Stimulated activated CD4-positive, alpha-beta T cell treated with anti-CD3 and anti-CD28 coated beads, Interleukin-15, amount 100 ng/mL, for 48 hours (primary cell): ENCODE data around the gene ADGRG2.
"Not testable (repeated sequence)": the region's sequence is repeated elsewhere in the genome, so short reads cannot be mapped to it uniquely, and the experiment has no call there.

Experiments
- DNase-seq, 2 donors: peaks; one replicate each; pipeline ENCODE4 v3.0.0-alpha.2; 2020; ENCODE audit warnings: low read depth in 2 of 2

Gene ADGRG2

DNA sequence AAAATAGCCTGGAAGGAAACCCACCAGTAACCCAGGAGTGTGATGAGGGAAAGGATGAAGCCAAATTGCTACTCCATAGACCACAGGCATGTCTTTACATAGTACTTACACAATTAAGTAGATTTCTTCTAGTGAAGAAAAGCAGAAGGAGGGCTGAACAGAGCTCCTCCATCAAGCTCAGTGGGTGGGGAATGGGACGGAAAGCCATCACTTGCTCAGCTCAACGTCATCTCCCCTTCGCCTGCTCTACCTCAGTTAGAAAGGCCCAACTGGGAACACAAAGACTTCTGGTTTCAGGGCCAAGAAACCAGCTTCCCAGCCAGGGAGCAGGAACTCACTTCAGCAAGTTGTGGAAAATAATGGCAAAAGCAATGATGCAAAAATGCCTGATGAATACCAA lies 36.6 kb downstream of the ADGRG2 start:
- DNase-seq: no peak

DNA sequence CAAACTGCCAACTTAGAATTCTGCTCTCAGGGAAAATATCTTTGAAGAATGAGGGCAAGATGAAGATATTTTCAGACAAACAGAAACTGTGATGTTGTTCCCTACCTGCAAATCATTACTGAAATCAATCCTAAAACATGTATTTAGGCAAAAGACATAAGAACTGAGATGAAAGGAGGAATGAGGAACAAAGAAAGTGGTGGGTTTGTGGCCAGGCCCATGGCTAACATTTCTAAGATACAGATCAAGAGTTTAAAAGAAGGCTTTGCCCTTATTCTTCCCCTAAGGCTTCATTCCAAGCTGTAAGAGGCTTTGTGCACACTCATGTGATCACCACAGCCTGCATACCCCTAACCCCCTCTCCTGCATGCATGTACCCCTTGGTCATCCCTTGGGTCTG lies 46.5 kb downstream of the ADGRG2 start:
- no peak for DNase-seq

GRCh38 chrX:19072372-19072771 lies 49.9 kb downstream of the ADGRG2 start:
- no peak for DNase-seq

GRCh38 chrX:19070555-19070994 lies 51.7 kb downstream of the ADGRG2 start:
- DNase-seq: no peak

GRCh38 chrX:19066987-19067386 lies 55.3 kb downstream of the ADGRG2 start:
- DNase-seq: not testable (repeated sequence)

DNA sequence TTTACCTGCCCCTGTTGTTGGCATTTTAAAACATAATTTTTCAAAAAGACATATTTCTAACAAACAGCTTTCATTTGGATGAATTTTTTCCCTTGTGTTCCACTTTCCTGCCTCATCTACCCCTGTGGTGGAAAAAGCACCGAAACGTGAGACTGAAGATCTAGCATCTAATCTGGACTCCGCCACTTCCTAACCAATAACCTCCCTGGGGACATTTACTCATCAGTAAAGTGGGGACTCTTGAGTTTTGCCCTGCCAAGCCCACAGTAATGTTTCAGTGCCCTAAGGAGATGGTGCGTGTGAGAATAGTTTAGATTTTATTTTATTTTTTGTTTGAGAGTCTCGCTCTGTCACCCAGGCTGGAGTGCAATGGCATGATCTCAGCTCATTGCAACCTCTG lies 56.7 kb downstream of the ADGRG2 start:
- no peak for DNase-seq

DNA sequence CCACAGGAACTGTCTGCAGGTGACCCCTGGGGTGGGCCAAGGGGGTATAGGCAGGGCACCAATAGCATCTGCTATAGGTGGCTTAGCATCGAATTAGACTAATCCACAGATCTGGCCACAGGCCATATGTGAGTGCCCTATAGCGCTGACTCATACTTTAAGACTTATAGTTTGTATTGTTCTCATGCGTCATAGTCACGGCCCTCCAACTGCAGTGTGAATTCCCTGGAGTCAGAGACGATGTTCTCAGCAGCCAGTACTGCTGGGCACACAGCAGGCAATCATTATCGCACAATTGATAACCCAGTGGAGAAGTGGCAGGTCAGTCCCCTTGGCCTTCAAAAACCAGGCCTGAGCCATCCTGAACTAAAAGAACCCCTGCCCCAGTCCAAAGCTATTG lies 58.1 kb downstream of the ADGRG2 start:
- DNase-seq: no peak

DNA sequence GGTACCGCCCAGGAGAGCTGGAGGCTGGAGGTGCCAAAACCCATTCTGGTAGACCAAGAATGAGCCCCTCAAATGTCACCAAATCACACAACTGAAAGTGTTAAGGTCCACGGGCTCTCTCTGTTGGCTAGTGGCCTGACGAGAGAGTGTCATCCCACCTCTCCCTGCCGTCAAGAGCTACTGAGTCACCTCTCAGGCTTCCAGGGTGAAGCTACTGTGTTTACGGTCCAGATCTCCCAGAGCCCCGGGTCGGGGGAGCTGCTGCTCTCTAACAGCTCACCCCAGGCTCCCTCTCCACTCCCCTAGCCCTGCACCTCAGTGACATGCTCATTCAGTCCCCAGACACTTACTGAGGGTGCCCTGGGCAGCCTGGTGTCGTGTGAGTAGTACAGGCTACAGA lies 59.2 kb downstream of the ADGRG2 start:
- DNase-seq: no peak

DNA sequence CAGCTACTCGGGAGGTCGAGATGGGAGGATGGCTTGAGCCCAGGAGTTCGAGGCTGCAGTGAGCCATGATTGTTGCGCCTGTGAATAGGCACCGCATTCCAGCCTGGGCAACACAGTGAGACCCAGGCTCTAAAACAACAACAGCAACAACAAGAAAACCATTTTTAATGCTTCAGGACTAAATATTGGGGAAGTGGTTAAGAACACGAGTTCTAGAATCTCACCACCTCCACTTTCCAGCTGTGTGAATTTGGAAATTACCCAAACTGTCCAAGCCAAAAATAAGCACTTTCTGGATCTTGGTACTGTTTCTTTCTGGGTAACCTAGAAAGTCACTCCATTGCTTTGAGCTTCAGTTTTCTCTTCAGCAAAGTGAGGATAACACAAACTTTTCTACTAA lies 63.2 kb downstream of the ADGRG2 start:
- DNase-seq: no peak

- no peak for DNase-seq
Measured at GRCh38 chrX:19057856-19058255, 64.4 kb downstream of the ADGRG2 start.

GRCh38 chrX:19049110-19049509 lies 73.2 kb downstream of the ADGRG2 start:
- DNase-seq: no peak

DNA sequence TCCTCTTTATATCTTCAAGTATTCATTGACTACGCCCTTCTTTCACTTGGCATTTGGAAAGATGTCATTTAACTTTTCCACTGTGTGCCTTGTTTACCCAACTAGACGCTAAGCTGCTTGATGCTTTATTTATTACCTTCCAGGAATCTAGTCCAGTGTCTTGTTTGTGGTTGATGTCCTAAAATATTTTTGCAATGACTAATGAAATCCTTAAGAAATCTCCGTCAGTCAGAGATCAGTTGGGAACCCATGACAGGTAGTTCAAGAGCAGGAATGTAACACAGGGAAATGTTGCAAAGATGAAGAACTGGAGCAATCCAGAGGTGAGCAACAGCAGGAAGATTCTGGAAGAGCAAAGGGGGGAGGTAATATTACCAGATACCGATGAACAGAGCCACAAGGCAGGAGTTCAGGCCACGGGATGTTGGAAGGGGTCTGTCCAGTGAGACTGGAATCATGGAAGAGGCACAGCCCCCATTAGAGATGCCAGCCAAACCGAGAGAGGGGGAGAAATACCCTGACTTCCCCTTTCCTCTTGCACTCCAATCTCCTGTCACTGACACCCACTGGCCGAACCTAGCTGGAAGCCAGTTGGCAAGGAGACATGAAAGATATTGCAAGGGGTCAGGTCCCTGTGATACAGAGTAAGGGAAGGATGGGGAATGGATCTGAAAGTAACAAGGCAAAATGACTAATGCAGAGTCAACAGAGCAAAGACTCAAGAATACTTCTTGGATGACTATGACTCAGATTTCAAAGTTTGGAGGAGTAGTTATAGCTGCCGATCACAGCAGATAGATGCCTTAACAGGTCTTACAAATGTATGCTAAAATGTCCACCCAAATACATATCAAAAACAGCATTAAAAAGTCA lies 75.7 kb downstream of the ADGRG2 start:
- no peak for DNase-seq

DNA sequence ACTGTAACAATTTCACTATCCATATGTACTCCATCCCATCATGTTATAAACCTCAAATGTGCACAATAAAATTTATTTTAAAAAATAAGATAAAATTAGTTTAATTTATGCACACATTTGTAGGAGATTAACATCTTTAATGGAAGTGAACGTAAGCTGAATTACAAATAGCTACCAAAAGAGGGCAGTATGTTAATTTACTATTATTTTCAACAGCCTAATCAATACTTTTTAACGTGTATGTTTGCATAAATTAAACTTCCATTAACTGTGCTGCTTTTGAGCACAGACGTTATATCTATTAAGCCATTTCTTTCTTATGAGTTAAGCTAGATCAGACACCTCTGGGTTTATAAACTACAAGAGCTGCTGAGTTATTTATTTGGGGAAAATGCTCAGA lies 81.9 kb downstream of the ADGRG2 start:
- DNase-seq: no peak

DNA sequence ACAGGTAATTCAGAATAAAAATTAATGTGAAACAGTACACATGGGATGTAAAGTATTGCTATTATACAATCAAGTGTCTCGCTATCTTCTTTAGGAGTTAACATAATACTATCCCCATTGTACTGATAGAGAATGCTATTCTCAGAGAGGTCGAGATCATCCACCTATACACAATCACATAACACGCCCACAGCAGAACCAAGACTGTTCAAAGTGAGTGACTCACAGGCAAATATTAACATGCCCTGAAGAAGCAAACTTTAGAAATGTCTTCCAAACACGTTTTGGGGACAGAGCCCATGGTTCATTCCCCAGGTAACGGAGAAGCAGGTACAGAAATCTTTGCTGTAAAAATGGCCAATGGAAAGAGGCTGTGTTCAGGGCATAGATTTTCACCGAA lies 88.2 kb downstream of the ADGRG2 start:
- no peak for DNase-seq

GRCh38 chrX:19030805-19031204 lies 91.5 kb downstream of the ADGRG2 start:
- DNase-seq: no peak

DNA sequence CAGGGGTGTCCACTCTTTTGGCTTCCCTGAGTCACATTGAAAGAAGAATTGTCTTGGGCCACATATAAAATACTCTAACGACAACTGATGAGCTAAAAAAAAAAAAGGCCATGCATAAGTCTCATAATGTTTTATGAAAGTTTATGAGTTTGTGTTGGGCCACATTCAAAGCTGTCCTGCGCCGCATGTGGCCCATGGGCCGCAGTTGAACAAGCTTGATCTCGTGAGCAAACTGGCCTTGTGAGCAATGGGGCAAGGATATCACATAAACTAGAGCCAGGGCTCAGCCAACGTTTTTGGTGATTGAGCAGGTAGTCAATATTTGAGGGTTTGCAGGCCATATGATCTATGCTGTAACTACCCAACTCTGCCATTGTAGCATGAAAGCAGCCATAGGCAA lies 93.7 kb downstream of the ADGRG2 start:
- DNase-seq: no peak

- DNase-seq: no peak
Measured at GRCh38 chrX:19024366-19024765, 97.9 kb downstream of the ADGRG2 start.

- no peak for DNase-seq
Measured at GRCh38 chrX:19019996-19020395, 102.3 kb downstream of the ADGRG2 start.

DNA sequence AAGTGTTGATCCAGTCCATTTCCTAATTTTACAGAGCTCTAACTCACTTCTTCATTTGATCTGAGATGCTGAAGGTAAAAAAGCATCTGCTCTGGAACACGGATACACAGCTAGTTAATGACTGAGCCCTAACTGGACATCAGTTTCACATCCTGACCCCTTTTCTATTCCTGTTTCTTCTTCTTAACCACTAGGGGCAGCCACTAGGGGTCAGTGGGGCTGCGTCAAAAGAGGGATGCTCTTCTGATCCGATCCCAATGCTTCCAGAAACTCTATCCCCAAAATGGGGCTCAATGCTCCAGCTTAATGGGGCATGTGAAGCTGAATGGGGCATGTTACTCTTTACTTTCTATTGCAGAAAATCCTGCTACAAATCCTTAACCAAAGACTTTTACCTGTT lies 105.0 kb downstream of the ADGRG2 start:
- no peak for DNase-seq

DNA sequence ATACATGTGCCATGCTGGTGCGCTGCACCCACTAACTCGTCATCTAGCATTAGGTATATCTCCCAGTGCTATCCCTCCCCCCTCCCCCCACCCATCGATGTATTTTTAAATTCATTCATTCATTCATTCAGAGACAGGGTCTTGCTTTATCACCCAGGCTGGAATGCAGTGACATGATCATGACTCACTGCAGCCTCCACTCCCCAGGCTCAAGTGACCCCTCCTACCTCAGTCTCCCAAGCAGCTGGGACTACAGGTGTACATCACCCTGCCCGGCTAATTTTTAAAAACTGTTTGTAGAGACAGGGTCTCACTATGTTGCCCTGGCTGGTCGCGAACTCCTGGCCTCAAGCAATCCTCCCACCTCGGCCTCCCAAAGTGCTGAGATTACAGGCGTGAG lies 105.7 kb downstream of the ADGRG2 start:
- not testable (repeated sequence) for DNase-seq

DNA sequence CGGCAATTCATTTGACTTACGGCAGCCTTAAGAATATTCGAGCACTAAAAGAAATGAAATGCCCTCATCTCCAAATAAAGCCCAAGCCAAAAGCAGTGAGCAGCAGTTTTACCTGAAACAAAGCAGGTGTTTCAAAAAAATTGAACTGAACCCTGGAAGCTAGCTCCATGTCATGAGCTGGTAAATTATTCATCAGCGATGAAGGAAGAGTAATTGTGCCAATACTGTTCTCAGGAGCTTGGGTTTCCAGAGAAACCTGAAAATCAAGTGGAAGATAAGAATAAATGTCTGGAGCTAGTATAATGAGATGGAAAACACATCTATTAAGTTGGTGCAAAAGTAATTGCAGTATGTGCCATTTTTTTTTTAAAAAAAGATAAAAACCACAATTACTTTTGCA lies 114.4 kb downstream of the ADGRG2 start:
- no peak for DNase-seq

DNA sequence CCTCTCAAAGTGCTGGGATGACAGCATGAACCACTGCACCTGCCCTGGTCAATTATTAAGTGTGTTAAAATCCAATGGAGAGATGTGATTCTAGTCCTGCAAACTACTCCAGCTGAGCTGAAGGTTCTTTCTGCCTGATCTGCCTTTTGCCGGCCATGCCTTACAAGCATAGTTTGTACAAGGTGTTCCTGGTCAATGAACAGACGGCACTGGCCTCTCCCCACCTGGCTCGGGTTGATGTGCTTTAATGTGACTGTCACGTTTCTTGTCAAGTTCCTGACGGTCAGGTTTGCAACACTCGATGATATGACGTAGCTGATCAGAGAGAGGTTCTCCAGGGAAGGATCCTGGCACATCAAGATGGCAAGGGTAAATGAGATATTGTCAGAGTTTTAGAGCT lies 115.3 kb downstream of the ADGRG2 start:
- DNase-seq: no peak

- DNase-seq: no peak
Measured at GRCh38 chrX:19005909-19006308, 116.4 kb downstream of the ADGRG2 start.

GRCh38 chrX:19003756-19004155 lies 118.5 kb downstream of the ADGRG2 start:
- DNase-seq: no peak
